ENCODE results near the gene MYO7B. TPM values are rescaled to one million over a fixed set of nuclear protein-coding genes. Genes with fewer than 3 reads are reported as not detected.

Gene MYO7B
- total RNA-seq, 1 donor from 2014 or later: 0.28 TPM

DNA sequence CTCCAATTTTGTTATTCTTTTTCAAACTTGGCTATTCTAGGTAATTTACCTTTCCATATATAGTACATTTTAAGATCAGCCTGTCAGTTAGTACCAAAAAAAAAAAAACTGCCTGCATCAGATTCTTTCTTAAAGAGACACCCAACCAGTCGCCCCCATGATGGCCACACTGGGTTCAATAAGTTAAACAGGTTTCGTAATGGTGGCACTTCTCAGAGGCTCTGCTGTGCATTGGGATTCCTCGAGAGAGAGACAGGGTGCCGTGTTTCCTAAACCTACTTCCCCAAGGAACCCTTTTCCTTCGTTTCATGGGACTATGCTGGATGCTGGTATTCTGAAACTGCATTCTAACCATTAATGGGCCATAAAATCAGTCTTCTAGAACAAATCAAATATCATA lies 37.4 kb downstream of the MYO7B start:
- Mint-ChIP-seq H3K36me3 (ENCODE audit: low read depth) (no peaks in the 10 kb centered on the region), H3K4me3 (no peak overlapping the region), H3K4me1 (no peaks in the 10 kb centered on the region), H3K27ac (ENCODE audit: unreplicated experiment) (no peak overlapping the region), H3K27me3 (ENCODE audit: low read depth) (no peaks in the 10 kb centered on the region), H3K9me3 (no peaks in the 10 kb centered on the region)
- TF ChIP-seq, protein P1, sequence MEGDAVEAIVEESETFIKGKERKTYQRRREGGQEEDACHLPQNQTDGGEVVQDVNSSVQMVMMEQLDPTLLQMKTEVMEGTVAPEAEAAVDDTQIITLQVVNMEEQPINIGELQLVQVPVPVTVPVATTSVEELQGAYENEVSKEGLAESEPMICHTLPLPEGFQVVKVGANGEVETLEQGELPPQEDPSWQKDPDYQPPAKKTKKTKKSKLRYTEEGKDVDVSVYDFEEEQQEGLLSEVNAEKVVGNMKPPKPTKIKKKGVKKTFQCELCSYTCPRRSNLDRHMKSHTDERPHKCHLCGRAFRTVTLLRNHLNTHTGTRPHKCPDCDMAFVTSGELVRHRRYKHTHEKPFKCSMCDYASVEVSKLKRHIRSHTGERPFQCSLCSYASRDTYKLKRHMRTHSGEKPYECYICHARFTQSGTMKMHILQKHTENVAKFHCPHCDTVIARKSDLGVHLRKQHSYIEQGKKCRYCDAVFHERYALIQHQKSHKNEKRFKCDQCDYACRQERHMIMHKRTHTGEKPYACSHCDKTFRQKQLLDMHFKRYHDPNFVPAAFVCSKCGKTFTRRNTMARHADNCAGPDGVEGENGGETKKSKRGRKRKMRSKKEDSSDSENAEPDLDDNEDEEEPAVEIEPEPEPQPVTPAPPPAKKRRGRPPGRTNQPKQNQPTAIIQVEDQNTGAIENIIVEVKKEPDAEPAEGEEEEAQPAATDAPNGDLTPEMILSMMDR (conservative IDR thresholded peaks at IDR 0.05): no peak
- no peak for DNase-seq (ENCODE audit: low read depth, low spot score)

DNA sequence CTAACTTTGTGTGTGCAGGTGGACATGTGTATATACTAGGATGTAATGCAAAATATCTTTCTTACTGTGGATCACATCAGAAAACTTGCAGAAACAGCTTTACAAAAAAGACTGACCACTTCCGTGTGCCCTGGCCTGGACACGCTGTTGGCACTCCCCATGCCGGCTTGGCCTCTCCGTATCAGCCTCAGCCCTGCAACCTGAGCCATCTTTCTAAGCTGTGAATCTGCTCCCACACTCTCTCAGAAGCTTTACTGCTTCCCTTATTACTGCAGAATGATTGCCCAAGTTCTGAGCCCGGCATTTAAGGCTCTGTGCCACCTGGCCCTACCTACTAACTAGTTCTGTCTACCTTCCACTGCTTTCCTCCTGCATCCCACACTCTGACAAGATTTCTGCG lies 37.8 kb downstream of the MYO7B start:
- Mint-ChIP-seq H3K27ac (ENCODE audit: unreplicated experiment) (no peak overlapping the region), H3K4me1 (no peaks in the 10 kb centered on the region), H3K4me3 (no peak overlapping the region), H3K27me3 (ENCODE audit: low read depth) (no peaks in the 10 kb centered on the region), H3K36me3 (ENCODE audit: low read depth) (no peaks in the 10 kb centered on the region), H3K9me3 (no peaks in the 10 kb centered on the region)
- TF ChIP-seq, protein P1 (conservative IDR thresholded peaks at IDR 0.05): no peak
- DNase-seq (ENCODE audit: low read depth, low spot score): no peak

DNA sequence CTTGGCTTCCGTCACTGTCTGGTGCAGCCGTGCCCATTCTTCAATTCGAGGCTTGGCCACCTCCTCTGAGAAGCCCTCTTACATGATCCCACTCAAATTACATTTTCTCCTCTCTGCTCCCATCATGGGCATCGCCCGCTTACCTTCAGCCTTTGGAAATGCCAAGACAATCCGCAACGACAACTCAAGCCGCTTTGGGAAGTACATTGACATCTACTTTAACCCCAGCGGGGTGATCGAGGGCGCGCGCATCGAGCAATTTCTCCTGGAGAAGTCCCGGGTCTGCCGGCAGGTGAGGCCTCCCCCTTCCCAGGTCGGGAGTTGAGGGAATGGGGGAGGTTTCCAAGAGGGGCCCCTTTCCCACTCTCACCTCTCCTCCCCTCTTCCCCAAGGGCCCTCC lies 38.3 kb downstream of the MYO7B start:
- Mint-ChIP-seq H3K36me3 (ENCODE audit: low read depth) (no peaks in the 10 kb centered on the region), H3K9me3 (no peaks in the 10 kb centered on the region), H3K4me3 (no peak overlapping the region), H3K27ac (ENCODE audit: unreplicated experiment) (no peak overlapping the region), H3K27me3 (ENCODE audit: low read depth) (no peaks in the 10 kb centered on the region), H3K4me1 (no peaks in the 10 kb centered on the region)
- DNase-seq (ENCODE audit: low read depth, low spot score): no peak
- TF ChIP-seq, protein P1 (conservative IDR thresholded peaks at IDR 0.05): no peak

DNA sequence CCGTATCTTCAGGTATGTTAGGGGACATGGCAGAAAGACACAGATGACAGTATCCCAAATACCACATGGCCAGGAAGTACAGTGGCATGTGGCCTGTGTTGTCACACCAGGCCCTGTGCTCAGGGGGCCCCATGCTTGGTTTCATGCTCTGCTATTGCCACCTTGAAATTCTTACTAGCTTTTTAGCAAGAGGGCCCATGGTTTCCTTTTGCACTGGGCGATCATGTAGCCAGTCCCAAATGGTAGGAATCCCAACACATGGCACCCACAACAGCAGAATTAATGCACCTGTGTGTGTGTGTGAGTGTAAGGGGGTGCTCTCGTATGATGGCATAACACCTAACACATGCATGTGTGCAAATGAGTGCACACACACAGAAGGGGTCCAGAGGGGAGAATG lies 39.2 kb downstream of the MYO7B start:
- Mint-ChIP-seq H3K4me1 (no peaks in the 10 kb centered on the region), H3K27ac (ENCODE audit: unreplicated experiment) (no peak overlapping the region), H3K9me3 (no peaks in the 10 kb centered on the region), H3K27me3 (ENCODE audit: low read depth) (no peaks in the 10 kb centered on the region), H3K36me3 (ENCODE audit: low read depth) (no peaks in the 10 kb centered on the region), H3K4me3 (no peak overlapping the region)
- TF ChIP-seq, protein P1 (conservative IDR thresholded peaks at IDR 0.05): no peak
- no peak for DNase-seq (ENCODE audit: low read depth, low spot score)

DNA sequence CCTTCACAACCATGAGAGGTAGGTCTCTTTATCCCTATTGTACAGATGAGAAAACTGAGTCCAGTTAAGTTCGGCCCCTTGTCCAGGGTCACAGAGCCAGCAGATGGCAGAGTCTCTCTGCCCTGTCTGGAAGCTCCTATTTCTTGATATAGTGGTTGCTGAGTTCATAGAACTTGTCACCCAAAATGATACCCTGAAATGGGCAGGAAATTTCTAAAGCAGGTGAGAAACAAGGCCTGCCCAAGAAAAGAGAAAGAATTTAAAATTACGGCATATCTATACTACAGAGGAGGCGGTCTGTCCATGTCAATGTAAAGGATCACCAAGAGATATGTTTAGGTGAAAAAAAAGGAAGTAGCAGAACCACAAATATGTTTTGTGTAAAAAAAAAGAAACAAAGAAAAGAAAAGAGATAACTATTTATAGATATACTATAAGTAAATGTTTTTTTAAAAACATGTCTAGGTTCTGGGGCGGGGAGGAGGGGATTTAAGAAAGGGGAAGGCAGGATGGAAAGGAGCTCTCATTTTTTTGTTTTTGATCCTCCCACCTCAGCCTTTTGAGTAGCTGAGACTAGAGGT lies 39.8 kb downstream of the MYO7B start:
- no peaks in the 10 kb centered on the region for H3K27me3 Mint-ChIP-seq (ENCODE audit: low read depth)
- no peaks in the 10 kb centered on the region for H3K4me1 Mint-ChIP-seq
- no peak for DNase-seq (ENCODE audit: low read depth, low spot score)
- no peaks in the 10 kb centered on the region for H3K36me3 Mint-ChIP-seq (ENCODE audit: low read depth)
- TF ChIP-seq, protein P1 (conservative IDR thresholded peaks at IDR 0.05): no peak
- H3K27ac Mint-ChIP-seq (ENCODE audit: unreplicated experiment): no peak overlapping the region
- no peak overlapping the region for H3K4me3 Mint-ChIP-seq
- H3K9me3 Mint-ChIP-seq: no peaks in the 10 kb centered on the region
